Measurements from ENCODE around the gene TBC1D22A. TPM values are rescaled to one million over a fixed set of nuclear protein-coding genes. Genes with fewer than 3 reads are reported as not detected.

The TBC1D22A gene
- polyA plus RNA-seq, 2 donors: 15.1 to 17.4 TPM

DNA sequence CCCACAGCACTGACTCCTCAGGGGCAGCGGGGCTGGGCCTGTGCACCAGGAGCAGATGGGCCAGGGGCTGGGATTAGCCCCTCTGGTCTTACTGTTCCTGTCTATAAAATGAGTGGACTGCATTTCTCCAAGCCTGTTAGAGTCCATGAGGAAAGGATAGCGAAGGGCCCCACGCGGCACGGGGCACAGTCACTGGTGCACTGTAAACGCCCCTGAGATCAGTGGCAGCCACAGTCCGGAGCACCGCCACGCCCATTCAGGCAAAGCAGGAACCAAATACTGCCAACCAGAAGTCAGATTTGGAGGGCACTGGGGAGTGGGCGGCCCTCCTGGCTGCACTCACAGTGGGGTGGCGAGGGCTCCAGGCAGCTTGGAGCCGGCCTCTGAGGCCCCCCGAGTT lies 387.5 kb downstream of the TBC1D22A start:
- H3K9me3 ChIP-seq (ENCODE audit: control insufficient read depth in 2 of 2, insufficient read depth in 1 of 2, low read depth in 1 of 2, low read length in 1 of 2): no peaks in the 10 kb centered on the region
- H3K4me3 ChIP-seq (ENCODE audit: low read depth in 1 of 2, low read length in 2 of 2): no peak overlapping the region
- WGBS, 2 donors: 90 to 94% methylated on average over 13 of the region's 13 CpGs

GRCh38 chr22:47150426-47150825 lies 388.0 kb downstream of the TBC1D22A start:
- Histone ChIP-seq H3K27me3 (ENCODE audit: control insufficient read depth in 1 of 2, insufficient read depth in 2 of 2, low read length in 2 of 2) (no peaks in the 10 kb centered on the region), H3K9me3 (ENCODE audit: control insufficient read depth in 2 of 2, insufficient read depth in 1 of 2, low read depth in 1 of 2, low read length in 1 of 2) (no peaks in the 10 kb centered on the region), H3K36me3 (ENCODE audit: control insufficient read depth in 2 of 2, insufficient read depth in 2 of 2, low read length in 1 of 2) (no peaks in the 10 kb centered on the region), H3K4me1 (ENCODE audit: control insufficient read depth in 2 of 2, insufficient read depth in 2 of 2, low read length in 1 of 2) (peaks cover 2 to 4% of the 10 kb centered on the region in 2 donors), H3K27ac (ENCODE audit: low read depth in 2 of 2, low read length in 1 of 2) (no peak overlapping the region), H3K4me3 (ENCODE audit: low read depth in 1 of 2, low read length in 2 of 2) (no peak overlapping the region)
- WGBS, 2 donors: 96 to 97% methylated on average over 21 of the region's 21 CpGs

More for the DNA sequence above, 387.5 kb downstream of the TBC1D22A start:
- Histone ChIP-seq H3K36me3 (ENCODE audit: control insufficient read depth in 2 of 2, insufficient read depth in 2 of 2, low read length in 1 of 2) (no peaks in the 10 kb centered on the region), H3K4me1 (ENCODE audit: control insufficient read depth in 2 of 2, insufficient read depth in 2 of 2, low read length in 1 of 2) (peaks cover 4% of the 10 kb centered on the region in 2 donors), H3K27ac (ENCODE audit: low read depth in 2 of 2, low read length in 1 of 2) (no peak overlapping the region), H3K27me3 (ENCODE audit: control insufficient read depth in 1 of 2, insufficient read depth in 2 of 2, low read length in 2 of 2) (no peaks in the 10 kb centered on the region)

- H3K4me3 ChIP-seq (ENCODE audit: low read depth in 1 of 2, low read length in 2 of 2): no peak overlapping the region
- no peaks in the 10 kb centered on the region for H3K36me3 ChIP-seq (ENCODE audit: control insufficient read depth in 2 of 2, insufficient read depth in 2 of 2, low read length in 1 of 2)
- no peaks in the 10 kb centered on the region for H3K9me3 ChIP-seq (ENCODE audit: control insufficient read depth in 2 of 2, insufficient read depth in 1 of 2, low read depth in 1 of 2, low read length in 1 of 2)
- H3K27ac ChIP-seq (ENCODE audit: low read depth in 2 of 2, low read length in 1 of 2): no peak overlapping the region
- H3K27me3 ChIP-seq (ENCODE audit: control insufficient read depth in 1 of 2, insufficient read depth in 2 of 2, low read length in 2 of 2): no peaks in the 10 kb centered on the region
- H3K4me1 ChIP-seq (ENCODE audit: control insufficient read depth in 2 of 2, insufficient read depth in 2 of 2, low read length in 1 of 2): peaks cover 2 to 4% of the 10 kb centered on the region in 2 donors
- WGBS, 2 donors: 95% methylated on average over 19 of the region's 19 CpGs
Measured at GRCh38 chr22:47151064-47151463, 388.6 kb downstream of the TBC1D22A start.

DNA sequence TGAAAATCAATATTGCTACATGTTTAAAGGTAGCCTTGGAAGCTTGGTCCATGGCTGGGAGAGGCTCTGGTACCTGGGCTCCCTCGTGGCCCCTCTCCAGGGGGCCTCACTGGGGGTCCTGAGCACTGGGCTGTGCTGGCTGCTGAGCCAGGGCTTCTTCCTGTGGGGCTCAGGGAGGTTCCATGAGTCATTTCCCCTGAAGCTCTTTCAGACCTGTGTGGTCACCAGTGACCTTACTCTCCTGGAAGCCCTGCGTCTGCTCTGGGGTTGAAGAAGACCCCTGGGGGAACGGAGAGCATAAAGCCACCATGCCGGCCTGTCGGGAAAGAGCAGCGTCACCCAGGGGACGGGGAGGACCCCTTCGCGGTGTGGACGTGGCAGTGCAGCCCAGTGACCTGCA lies 389.0 kb downstream of the TBC1D22A start:
- no peaks in the 10 kb centered on the region for H3K27me3 ChIP-seq (ENCODE audit: control insufficient read depth in 1 of 2, insufficient read depth in 2 of 2, low read length in 2 of 2)
- WGBS, 2 donors: 85 to 87% methylated on average over 10 of the region's 10 CpGs
- no peak overlapping the region for H3K27ac ChIP-seq (ENCODE audit: low read depth in 2 of 2, low read length in 1 of 2)
- no peaks in the 10 kb centered on the region for H3K9me3 ChIP-seq (ENCODE audit: control insufficient read depth in 2 of 2, insufficient read depth in 1 of 2, low read depth in 1 of 2, low read length in 1 of 2)
- no peaks in the 10 kb centered on the region for H3K36me3 ChIP-seq (ENCODE audit: control insufficient read depth in 2 of 2, insufficient read depth in 2 of 2, low read length in 1 of 2)
- H3K4me3 ChIP-seq (ENCODE audit: low read depth in 1 of 2, low read length in 2 of 2): no peak overlapping the region
- H3K4me1 ChIP-seq (ENCODE audit: control insufficient read depth in 2 of 2, insufficient read depth in 2 of 2, low read length in 1 of 2): peaks cover 2 to 4% of the 10 kb centered on the region in 2 donors

- peaks cover 0 to 2% of the 10 kb centered on the region in 2 donors for H3K9me3 ChIP-seq (ENCODE audit: control insufficient read depth in 2 of 2, insufficient read depth in 1 of 2, low read depth in 1 of 2, low read length in 1 of 2)
- no peak overlapping the region for H3K27ac ChIP-seq (ENCODE audit: low read depth in 2 of 2, low read length in 1 of 2)
- no peak overlapping the region for H3K4me3 ChIP-seq (ENCODE audit: low read depth in 1 of 2, low read length in 2 of 2)
- H3K27me3 ChIP-seq (ENCODE audit: control insufficient read depth in 1 of 2, insufficient read depth in 2 of 2, low read length in 2 of 2): no peaks in the 10 kb centered on the region
- WGBS, 2 donors: 95% methylated on average over 17 of the region's 17 CpGs
- peaks cover 0 to 2% of the 10 kb centered on the region in 2 donors for H3K36me3 ChIP-seq (ENCODE audit: control insufficient read depth in 2 of 2, insufficient read depth in 2 of 2, low read length in 1 of 2)
- peaks cover 2 to 4% of the 10 kb centered on the region in 2 donors for H3K4me1 ChIP-seq (ENCODE audit: control insufficient read depth in 2 of 2, insufficient read depth in 2 of 2, low read length in 1 of 2)
Measured at GRCh38 chr22:47152236-47152635, 389.8 kb downstream of the TBC1D22A start.

- Histone ChIP-seq H3K4me1 (ENCODE audit: control insufficient read depth in 2 of 2, insufficient read depth in 2 of 2, low read length in 1 of 2) (peaks cover 2 to 4% of the 10 kb centered on the region in 2 donors), H3K9me3 (ENCODE audit: control insufficient read depth in 2 of 2, insufficient read depth in 1 of 2, low read depth in 1 of 2, low read length in 1 of 2) (peaks cover 0 to 2% of the 10 kb centered on the region in 2 donors), H3K27ac (ENCODE audit: low read depth in 2 of 2, low read length in 1 of 2) (no peak overlapping the region), H3K36me3 (ENCODE audit: control insufficient read depth in 2 of 2, insufficient read depth in 2 of 2, low read length in 1 of 2) (peaks cover 0 to 7% of the 10 kb centered on the region in 2 donors), H3K27me3 (ENCODE audit: control insufficient read depth in 1 of 2, insufficient read depth in 2 of 2, low read length in 2 of 2) (no peaks in the 10 kb centered on the region), H3K4me3 (ENCODE audit: low read depth in 1 of 2, low read length in 2 of 2) (no peak overlapping the region)
- WGBS, 2 donors: 61 to 63% methylated on average over 6 of the region's 6 CpGs
Measured at GRCh38 chr22:47152938-47153337, 390.5 kb downstream of the TBC1D22A start.

DNA sequence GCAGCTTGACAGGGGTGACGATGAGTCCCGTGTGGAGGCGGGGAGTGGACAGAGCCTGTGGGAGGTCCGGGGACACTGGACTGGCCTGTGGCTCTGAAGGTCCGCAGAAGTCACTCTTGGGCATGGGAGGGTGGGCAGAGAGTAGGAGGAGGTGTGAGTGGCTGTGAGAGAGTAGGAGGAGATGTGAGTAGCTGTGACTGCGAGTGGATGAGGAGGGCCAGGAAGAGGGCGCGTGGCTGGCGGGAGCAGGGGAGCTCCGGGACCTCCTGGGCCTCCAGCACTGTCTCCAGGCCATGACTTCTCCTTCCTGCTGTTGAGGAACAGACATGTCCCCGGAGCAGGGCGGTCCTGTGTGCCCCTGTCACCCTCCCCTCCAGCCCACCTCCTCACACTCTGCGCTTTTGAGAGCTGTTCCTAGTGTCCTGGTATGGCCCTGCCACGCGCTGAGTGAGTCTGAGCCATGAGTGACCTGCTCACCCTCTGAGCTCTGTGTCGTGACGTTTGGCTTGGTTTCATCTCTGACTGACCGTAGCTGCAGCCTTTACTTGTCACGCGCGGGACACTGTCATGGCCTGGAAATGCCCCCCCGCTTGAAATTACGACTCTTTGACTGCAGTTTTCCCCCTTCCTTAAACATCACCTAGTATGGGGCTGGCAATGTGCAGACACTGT lies 391.5 kb downstream of the TBC1D22A start:
- Histone ChIP-seq H3K27ac (ENCODE audit: low read depth in 2 of 2, low read length in 1 of 2) (no peak overlapping the region), H3K9me3 (ENCODE audit: control insufficient read depth in 2 of 2, insufficient read depth in 1 of 2, low read depth in 1 of 2, low read length in 1 of 2) (peaks cover 0 to 2% of the 10 kb centered on the region in 2 donors), H3K4me3 (ENCODE audit: low read depth in 1 of 2, low read length in 2 of 2) (no peak overlapping the region), H3K36me3 (ENCODE audit: control insufficient read depth in 2 of 2, insufficient read depth in 2 of 2, low read length in 1 of 2) (peaks cover 0 to 10% of the 10 kb centered on the region in 2 donors), H3K4me1 (ENCODE audit: control insufficient read depth in 2 of 2, insufficient read depth in 2 of 2, low read length in 1 of 2) (peaks cover 2 to 4% of the 10 kb centered on the region in 2 donors), H3K27me3 (ENCODE audit: control insufficient read depth in 1 of 2, insufficient read depth in 2 of 2, low read length in 2 of 2) (no peaks in the 10 kb centered on the region)
- 76 to 80% methylated on average over 21 to 23 of the region's 23 CpGs for WGBS, 2 donors

DNA sequence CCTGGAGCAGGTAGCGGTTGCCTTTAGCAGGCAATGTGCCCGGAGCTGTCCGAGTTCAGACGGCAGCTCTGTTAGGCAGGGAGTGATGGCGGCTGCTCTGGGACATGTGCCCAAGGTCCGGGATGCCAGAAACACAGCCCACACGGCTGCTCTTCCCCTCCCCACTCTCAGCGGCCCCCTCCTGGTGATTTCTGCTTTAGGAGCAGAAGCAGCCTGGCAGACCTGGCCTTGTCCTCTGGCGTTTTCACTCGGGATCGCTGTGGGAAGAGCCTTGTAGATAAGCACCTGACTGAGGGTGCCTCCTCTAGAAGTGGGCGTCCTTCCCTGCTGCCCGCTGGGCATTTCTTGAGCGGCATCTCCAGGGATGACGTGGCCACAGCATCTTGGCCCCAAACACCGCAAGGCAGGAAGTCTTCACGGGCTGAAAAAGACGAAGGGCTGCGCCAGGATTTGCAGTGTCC lies 392.2 kb downstream of the TBC1D22A start:
- Histone ChIP-seq H3K27me3 (ENCODE audit: control insufficient read depth in 1 of 2, insufficient read depth in 2 of 2, low read length in 2 of 2) (no peaks in the 10 kb centered on the region), H3K4me1 (ENCODE audit: control insufficient read depth in 2 of 2, insufficient read depth in 2 of 2, low read length in 1 of 2) (peaks cover 2 to 4% of the 10 kb centered on the region in 2 donors), H3K9me3 (ENCODE audit: control insufficient read depth in 2 of 2, insufficient read depth in 1 of 2, low read depth in 1 of 2, low read length in 1 of 2) (peaks cover 0 to 2% of the 10 kb centered on the region in 2 donors), H3K36me3 (ENCODE audit: control insufficient read depth in 2 of 2, insufficient read depth in 2 of 2, low read length in 1 of 2) (peaks cover 0 to 17% of the 10 kb centered on the region in 2 donors), H3K27ac (ENCODE audit: low read depth in 2 of 2, low read length in 1 of 2) (no peak overlapping the region), H3K4me3 (ENCODE audit: low read depth in 1 of 2, low read length in 2 of 2) (no peak overlapping the region)
- 41 to 44% methylated on average over 19 of the region's 19 CpGs for WGBS, 2 donors

- Histone ChIP-seq H3K27ac (ENCODE audit: low read depth in 2 of 2, low read length in 1 of 2) (no peak overlapping the region), H3K9me3 (ENCODE audit: control insufficient read depth in 2 of 2, insufficient read depth in 1 of 2, low read depth in 1 of 2, low read length in 1 of 2) (peaks cover 0 to 2% of the 10 kb centered on the region in 2 donors), H3K4me1 (ENCODE audit: control insufficient read depth in 2 of 2, insufficient read depth in 2 of 2, low read length in 1 of 2) (peaks cover 2 to 3% of the 10 kb centered on the region in 2 donors), H3K36me3 (ENCODE audit: control insufficient read depth in 2 of 2, insufficient read depth in 2 of 2, low read length in 1 of 2) (peaks cover 0 to 18% of the 10 kb centered on the region in 2 donors), H3K27me3 (ENCODE audit: control insufficient read depth in 1 of 2, insufficient read depth in 2 of 2, low read length in 2 of 2) (no peaks in the 10 kb centered on the region), H3K4me3 (ENCODE audit: low read depth in 1 of 2, low read length in 2 of 2) (no peak overlapping the region)
- WGBS, 2 donors: 88 to 89% methylated on average over 31 of the region's 31 CpGs
Measured at GRCh38 chr22:47155131-47155885, 392.9 kb downstream of the TBC1D22A start.
